ENCODE results near the gene CCNY.
"Not testable (repeated sequence)": the region's sequence is repeated elsewhere in the genome, so short reads cannot be mapped to it uniquely, and the experiment has no call there.

The CCNY gene

DNA sequence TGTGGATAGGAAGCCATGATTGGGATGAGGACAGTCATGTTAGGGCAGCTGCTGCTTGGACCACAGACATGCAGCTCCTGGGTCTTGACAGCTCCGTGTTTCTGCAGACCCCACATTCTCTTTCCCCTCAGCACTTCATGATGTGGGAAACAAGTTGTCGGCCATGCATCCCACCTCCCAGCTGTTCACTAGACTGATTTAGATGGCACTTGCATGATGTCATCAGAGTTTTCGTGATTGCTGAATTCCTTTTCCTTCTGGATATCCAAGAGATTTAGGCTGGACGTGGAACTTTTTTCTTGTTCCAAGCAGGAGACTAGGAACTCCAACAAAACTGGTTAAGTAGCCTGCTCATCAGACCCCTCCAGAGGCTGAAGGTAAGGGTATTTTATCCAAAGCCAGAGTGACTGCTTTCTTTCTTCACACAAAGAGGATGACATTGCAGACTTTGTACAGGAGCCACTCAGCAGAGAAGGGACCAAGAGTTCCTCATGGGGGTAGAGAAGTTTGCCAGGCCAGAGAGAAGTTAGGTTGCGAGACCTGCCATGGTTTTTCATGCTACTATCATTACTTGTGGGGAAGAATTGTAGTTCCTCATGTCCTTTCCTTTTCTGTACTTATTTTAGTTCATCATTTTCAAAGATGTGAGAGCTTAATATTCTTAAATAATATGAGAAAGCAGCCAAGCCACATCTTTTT lies 151.2 kb downstream of the CCNY start:
- DNase-seq (ENCODE audit: low read depth), result no peak

DNA sequence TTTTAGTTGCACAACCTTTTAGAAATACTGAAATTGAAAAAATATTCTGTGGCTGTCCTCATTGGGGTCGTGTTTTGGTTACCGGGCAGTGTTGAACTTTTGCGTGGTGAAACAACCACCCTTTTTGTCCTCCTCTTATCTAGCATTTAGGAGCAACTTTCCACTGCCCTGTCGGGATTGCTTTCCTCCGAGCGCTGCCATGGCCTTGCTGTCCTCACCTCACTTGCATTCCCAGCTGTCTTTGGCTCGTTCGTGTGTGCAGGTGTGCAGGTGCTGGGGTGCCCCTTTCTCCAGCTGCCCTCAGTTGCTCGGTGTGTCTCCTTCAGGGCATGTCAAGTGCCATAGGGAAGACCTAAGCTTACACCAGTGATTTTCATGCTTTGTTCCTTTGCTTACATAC lies 151.9 kb downstream of the CCNY start:
- no peak for DNase-seq (ENCODE audit: low read depth)

DNA sequence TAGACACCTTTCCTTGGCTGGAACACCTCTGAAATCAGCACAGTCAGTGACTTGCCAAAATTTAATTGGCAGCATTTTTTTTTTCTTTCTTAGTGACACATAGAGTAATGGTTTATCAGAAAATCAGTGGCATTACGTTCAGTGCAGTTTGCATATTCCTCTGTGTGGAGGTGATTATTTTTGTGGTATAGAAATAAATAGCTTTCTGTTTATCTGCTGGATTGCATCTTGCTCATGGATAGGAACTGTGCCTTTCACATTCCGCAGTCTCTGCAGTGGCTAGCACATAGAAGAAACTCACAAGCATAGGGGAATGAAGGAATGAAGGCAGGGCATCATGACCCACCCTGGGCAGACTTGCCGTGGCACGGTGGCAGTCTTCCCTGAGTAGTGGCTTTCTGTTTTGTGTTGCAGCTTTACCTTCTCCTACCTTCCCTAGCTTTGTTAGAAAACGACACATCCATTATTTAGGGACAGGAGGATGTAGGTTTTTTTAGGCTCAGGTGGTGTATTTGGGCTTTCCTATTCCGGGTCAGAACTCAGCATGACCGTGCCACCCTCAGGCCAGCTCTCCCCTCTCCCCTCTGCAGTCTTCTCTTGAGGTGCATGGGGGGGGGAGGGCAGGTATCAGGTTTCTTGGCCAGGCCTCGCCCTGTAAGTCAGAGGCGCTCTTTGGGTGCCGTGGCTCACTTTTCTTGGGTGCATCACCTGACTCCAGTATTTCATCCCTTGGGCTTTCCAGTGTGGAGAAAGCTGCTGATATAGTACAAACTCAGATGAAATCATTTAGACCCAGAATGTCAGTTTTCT lies 156.3 kb downstream of the CCNY start:
- no peak for DNase-seq (ENCODE audit: low read depth)

DNA sequence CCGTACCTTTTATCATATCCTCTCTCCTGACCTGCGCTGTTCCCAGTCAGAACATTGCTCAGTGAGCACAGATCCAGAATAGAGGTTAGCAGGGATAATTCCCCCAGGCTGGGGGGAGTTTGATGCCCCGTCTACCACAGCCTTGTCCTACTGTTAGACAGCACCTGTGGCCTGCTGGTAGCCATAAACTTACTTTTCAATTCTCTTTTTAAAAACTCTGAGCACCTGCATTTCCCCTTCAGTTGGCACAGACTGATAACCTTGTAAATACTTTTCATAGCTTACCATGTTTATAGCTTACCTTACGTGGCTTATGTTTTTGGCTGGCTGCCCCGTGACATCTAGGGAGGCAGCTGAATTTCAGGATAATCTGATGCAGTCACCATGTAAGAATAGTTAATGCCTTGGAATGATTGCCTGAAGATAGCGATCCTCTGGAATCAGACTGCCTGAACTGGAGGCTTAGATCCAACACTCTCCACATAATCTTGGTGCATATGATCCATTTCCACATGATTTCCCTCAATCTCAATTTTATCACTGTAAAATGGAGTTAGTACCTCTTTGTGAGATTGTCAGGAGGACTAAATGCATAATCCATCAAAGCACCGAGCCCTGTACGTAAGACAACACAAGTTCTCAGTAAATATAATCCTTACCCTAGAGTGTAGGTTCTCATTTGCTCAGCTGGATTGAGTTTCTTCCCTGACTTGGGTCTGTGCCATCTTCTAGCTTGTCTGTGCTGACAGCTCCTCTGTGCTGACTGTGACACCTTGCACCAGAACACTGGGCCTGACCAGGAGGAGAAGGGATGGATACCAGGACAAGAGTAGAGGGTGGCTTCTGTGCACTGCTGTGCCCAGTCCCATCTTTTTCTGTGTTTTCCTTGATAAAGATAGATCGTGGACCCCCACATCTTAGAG lies 157.1 kb downstream of the CCNY start:
- DNase-seq (ENCODE audit: low read depth), result no peak

DNA sequence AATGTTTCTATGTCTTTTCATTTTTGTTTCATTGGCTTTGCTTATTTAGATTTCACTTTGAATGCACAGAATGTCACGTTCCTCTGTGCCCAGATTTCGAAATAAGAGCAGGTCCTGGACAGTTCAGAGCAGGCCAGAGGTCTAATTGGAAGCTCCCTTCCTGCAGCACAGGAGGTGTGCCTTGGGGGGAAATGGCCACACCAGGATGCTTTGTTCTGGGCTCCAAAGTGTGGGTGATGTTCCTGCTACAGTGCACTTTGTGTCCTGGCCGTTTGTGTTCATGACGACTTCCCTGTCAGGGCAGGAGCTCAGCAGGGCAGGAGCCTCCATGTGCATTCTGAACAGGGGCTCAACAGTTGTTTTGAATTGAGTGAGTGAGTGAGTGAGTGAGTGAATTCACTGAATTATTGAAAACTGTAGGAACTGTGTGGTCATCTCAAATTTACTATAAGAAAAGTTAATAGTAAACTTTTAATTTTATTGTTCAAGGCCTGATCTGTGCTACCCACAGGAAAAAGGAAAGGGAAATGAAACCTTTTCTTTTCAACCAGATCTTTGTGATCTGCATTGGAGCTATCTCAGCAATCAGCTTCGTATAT lies 159.3 kb downstream of the CCNY start:
- no peak for DNase-seq (ENCODE audit: low read depth)

GRCh38 chr10:35497909-35498308 lies 161.6 kb downstream of the CCNY start:
- DNase-seq (ENCODE audit: low read depth), result no peak

DNA sequence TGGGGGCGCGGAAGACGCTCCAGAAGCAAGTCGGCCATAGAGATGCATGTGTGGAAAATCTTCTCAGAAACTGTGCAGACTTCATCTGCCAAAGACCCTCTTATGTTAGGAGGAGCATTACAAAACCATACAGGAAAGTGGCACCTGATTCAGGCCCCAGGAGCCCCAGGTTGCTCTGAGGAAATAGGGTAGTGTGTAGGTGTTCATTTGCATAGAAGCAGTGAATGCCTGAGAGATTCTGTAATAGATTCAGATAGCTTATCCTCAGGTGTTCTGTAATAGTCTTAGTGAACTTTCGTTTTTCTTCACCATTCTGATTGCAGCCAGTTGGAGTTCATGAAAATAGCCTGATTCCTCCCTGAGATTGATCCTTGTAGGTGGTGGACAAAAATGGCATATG lies 162.4 kb downstream of the CCNY start:
- no peak for DNase-seq (ENCODE audit: low read depth)

- no peak for DNase-seq (ENCODE audit: low read depth)
Observed at GRCh38 chr10:35501923-35502322, 165.6 kb downstream of the CCNY start.

GRCh38 chr10:35502692-35503091 lies 166.4 kb downstream of the CCNY start:
- no peak for DNase-seq (ENCODE audit: low read depth)

- DNase-seq (ENCODE audit: low read depth), result no peak
Observed at GRCh38 chr10:35503578-35503977, 167.3 kb downstream of the CCNY start.

GRCh38 chr10:35504132-35504531 lies 167.8 kb downstream of the CCNY start:
- DNase-seq (ENCODE audit: low read depth), result no peak

DNA sequence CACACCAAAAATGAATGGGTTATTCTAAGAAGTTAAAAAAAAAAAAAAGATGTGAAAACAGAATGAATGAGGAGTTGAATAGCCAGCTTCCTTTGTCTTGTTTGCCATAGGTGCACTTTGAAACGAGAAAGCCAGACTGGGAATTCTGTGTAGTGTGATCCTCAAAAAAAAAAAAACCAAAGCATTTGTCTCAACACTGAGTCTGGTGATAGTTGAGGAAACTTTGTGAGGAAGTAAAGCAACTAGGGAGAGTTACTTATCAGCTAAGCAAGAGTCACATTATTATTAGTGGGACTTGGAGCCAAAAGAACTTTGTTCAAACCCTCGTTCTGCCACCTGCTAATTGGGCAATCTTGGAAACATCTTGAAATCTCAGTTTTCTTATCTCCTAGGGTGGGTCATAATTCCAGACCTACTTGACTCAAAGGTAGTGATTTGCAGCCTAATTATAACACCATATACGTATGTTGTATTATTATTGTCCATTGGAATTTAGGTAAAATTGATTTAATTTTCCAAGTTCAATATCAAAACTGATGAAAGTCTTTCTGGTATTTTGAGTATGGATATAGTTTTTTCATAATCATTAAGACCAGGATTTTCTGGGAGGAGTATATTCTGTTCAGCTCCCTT lies 169.0 kb downstream of the CCNY start:
- DNase-seq (ENCODE audit: low read depth), result no peak

- no peak for DNase-seq (ENCODE audit: low read depth)
Observed at GRCh38 chr10:35506741-35507140, 170.4 kb downstream of the CCNY start.

DNA sequence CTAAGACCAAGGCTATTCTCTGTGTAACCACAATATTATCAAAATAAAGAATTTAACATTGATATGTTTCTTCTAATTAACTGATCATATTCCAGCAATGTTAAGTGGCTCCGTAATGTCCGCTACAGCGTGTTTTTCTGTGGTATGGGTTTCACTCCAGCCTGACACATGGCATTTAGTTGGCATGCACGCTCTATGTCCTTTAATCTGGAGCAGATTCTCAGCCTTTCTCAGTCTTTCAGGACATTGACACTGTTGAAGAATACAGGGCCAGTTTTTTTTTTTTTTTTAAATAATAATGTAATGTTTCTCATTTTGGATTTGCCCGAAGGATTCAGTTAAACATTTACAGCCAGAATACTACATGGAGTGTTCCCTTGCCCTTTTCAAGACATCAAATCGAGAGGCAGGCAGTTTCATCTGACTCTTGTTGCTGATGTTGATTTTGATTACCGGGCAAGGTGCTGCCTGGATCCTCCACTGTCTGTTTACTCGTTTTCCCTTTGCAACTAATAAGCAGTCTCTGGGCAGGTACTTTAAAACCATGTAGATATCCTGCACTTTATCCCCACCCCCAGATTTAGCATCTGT lies 171.3 kb downstream of the CCNY start:
- no peak for DNase-seq (ENCODE audit: low read depth)

DNA sequence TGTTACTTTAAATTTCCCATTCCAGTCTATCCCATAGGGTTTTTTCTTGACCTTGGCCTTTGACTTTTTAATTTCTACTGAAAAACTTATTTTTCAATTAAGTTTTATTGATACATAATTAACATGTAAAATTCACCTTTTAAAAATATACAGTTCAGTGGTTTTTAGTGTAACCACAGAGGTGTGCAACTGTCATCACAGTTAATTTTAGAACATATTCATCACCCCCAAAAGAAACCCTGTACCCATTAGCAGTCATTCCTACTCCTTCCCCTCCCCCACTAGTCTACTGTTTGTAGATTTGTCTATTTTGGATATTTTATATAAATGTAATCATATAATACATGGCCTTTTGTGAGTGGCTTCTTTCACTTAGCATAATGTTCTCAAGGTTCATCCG lies 172.3 kb downstream of the CCNY start:
- DNase-seq (ENCODE audit: low read depth), result no peak

DNA sequence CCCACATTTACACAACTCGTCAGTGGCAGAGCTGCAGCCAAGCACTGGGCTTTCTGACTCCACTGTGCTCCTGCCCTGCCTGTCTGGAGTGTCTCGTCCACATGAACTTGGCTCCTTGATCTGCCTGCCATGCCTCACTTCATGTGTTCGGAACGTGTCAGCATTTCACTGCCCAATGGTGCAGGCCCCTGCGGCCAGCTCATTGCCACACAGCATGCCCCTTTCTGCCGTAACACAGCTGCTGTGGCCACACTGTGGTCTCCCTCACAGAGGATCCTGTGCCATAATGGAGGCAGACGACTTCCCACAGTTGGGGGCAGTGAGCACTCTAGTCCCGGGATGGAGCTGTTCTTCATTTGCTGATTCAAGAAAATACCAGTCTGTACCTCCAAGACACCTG lies 174.6 kb downstream of the CCNY start:
- no peak for DNase-seq (ENCODE audit: low read depth)

GRCh38 chr10:35511647-35512046 lies 175.3 kb downstream of the CCNY start:
- DNase-seq (ENCODE audit: low read depth), result no peak

DNA sequence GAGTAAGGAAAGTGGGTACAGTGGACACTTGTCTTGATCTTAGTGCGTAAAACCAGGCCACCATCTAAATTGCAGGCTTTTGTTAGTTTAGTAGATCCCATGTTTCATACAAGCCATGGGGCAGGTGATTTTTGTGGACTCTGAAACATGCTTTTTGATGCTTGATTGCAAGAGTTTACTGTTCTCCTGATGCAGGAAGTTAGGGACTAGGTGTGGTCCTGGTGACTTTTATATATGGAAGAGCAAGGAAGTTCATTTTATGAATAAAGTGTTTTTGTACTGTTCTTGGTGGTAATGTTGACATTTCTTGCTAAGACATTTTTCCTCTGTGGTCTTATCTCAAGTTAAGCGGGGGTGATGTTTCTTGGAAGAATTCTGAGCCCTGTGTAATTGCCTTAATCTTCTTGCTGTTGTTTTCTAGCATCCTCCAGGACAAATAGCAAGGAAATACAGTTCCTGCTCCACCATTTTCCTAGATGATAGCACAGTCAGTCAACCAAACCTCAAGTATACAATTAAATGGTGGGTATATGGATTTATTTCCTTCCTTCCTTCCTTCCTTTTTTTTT lies 179.9 kb downstream of the CCNY start:
- no peak for DNase-seq (ENCODE audit: low read depth)

- no peak for DNase-seq (ENCODE audit: low read depth)
Observed at GRCh38 chr10:35517431-35518181, 181.3 kb downstream of the CCNY start.

DNA sequence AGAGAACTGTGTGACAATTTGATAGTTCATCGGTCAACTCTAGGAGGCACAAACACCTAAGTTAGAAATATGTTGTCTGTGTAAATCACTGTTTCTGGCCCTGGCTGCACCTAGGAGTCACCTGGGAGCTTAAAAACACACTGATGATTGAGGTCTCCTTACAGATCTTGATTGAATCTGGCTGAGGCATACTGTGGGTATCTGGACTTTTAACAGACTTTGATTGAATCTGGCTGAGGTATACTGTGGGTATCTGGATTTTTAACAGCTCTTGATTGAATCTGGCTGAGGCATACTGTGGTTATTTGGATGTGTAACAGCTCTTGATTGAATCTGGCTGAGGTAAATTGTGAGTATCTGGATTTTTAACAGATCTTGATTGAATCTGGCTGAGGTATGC lies 181.9 kb downstream of the CCNY start:
- not testable (repeated sequence) for DNase-seq (ENCODE audit: low read depth)

Measured in stimulated activated CD8-positive, alpha-beta memory T cell treated with anti-CD3 and anti-CD28 coated beads, Interleukin-15, amount 100 ng/mL, for 1 hour (primary cell).